Right atrium auricular region (tissue), 2 donors: ENCODE data around the gene ARL3. TPM values are rescaled to one million over a fixed set of nuclear protein-coding genes. Genes with fewer than 3 reads are reported as not detected.
A peak's percentile ranks its signal among the peaks of the same experiment; 100 is the strongest.

Experiments
- DNase-seq: peaks from one replicate; pipeline ENCODE4 v3.0.0-alpha.2; 2019; ENCODE audit warnings: low spot score
- H3K27ac ChIP-seq, 2 donors: fragments of 200-600 bp; sonication (generic); 1 replicate in 1 of 2; 2 replicates in 1 of 2; pipeline ENCODE4 v1.5.1; 2016 to 2019
- H3K27me3 ChIP-seq, 2 donors: fragments of 200-600 bp; sonication (generic); one replicate each; pipeline versions ENCODE4 v1.5.1 to v1.6.0; 2017 to 2019
- H3K36me3 ChIP-seq: fragments of 200-600 bp; sonication (generic); one replicate; pipeline ENCODE4 v1.5.1; 2016
- H3K4me1 ChIP-seq, 2 donors: fragments of 200-600 bp; sonication (generic); one replicate each; pipeline versions ENCODE4 v1.5.1 to v1.6.0; 2017 to 2019
- H3K4me3 ChIP-seq, 2 donors: fragments of 200-600 bp; sonication (generic); 1 replicate in 1 of 2; 2 replicates in 1 of 2; pipeline ENCODE4 v1.5.1; 2017 to 2019; ENCODE audit warnings: mild to moderate bottlenecking in 1 of 2, moderate library complexity in 1 of 2
- H3K9me3 ChIP-seq, 2 donors: fragments of 200-600 bp; sonication (generic); one replicate each; pipeline ENCODE4 v1.5.1; 2019
- CTCF ChIP-seq, 2 donors: fragments of 200-600 bp; sonication (generic); IDR thresholded peaks; one replicate each; pipeline ENCODE4 v1.5.1; 2019; ENCODE audit warnings: antibody characterized with exemption in 2 of 2
- total RNA-seq, 2 donors: library from RNA; depleted of rRNA; stranded (reverse); fragments of >200 nt; gene quantifications; one replicate each; pipeline ENCODE4 v1.1.0, GENCODE V29; 2016

ARL3 gene
- total RNA-seq, 2 donors from 2014 or later, result 5.7 to 6.4 TPM

- no peaks in the 10 kb centered on the region for H3K27me3 ChIP-seq
- no peak overlapping the region for H3K4me3 ChIP-seq
- no peaks in the 10 kb centered on the region for H3K36me3 ChIP-seq
- H3K9me3 ChIP-seq, result no peaks in the 10 kb centered on the region
- no peak overlapping the region for H3K27ac ChIP-seq
- peaks cover 0 to 8% of the 10 kb centered on the region in 2 donors for H3K4me1 ChIP-seq
- TF ChIP-seq CTCF (IDR thresholded peaks at IDR 0.05), result peak; percentile 79 to 96
- peak; percentile 94 for DNase-seq
Measured at GRCh38 chr10:102729029-102730026, 15.1 kb upstream of the ARL3 start.

- Histone ChIP-seq H3K36me3 (no peaks in the 10 kb centered on the region), H3K4me3 (no peak overlapping the region), H3K4me1 (peaks cover 0 to 8% of the 10 kb centered on the region in 2 donors), H3K27ac (no peak overlapping the region), H3K27me3 (no peaks in the 10 kb centered on the region), H3K9me3 (no peaks in the 10 kb centered on the region)
- no peak for TF ChIP-seq CTCF (IDR thresholded peaks at IDR 0.05)
- no peak for DNase-seq
Measured at GRCh38 chr10:102727037-102727818, 13.0 kb upstream of the ARL3 start.

- Histone ChIP-seq H3K4me3 (no peak overlapping the region), H3K27me3 (no peaks in the 10 kb centered on the region), H3K27ac (no peak overlapping the region), H3K36me3 (no peaks in the 10 kb centered on the region), H3K4me1 (peaks cover 0 to 8% of the 10 kb centered on the region in 2 donors), H3K9me3 (no peaks in the 10 kb centered on the region)
- DNase-seq, result no peak
- TF ChIP-seq CTCF (IDR thresholded peaks at IDR 0.05), result no peak
Measured at GRCh38 chr10:102726274-102726673, 12.1 kb upstream of the ARL3 start.

- Histone ChIP-seq H3K27ac (no peak overlapping the region), H3K4me3 (no peak overlapping the region), H3K36me3 (no peaks in the 10 kb centered on the region), H3K27me3 (no peaks in the 10 kb centered on the region), H3K4me1 (peaks cover 0 to under 1% of the 10 kb centered on the region in 2 donors), H3K9me3 (no peaks in the 10 kb centered on the region)
- TF ChIP-seq CTCF (IDR thresholded peaks at IDR 0.05), result no peak
- no peak for DNase-seq
Measured at GRCh38 chr10:102723989-102724388, 9.8 kb upstream of the ARL3 start.

- no peaks in the 10 kb centered on the region for H3K36me3 ChIP-seq
- H3K27me3 ChIP-seq, result no peaks in the 10 kb centered on the region
- H3K4me3 ChIP-seq, result no peak overlapping the region
- H3K27ac ChIP-seq, result no peak overlapping the region
- TF ChIP-seq CTCF (IDR thresholded peaks at IDR 0.05), result no peak
- no peaks in the 10 kb centered on the region for H3K9me3 ChIP-seq
- peaks cover 0 to 11% of the 10 kb centered on the region in 2 donors for H3K4me1 ChIP-seq
- no peak for DNase-seq
Measured at GRCh38 chr10:102721954-102722353, 7.8 kb upstream of the ARL3 start.
